ENCODE results near the gene CATSPER1.

GRCh38 chr11:65982824-65983588 is 43.3 kb downstream of the CATSPER1 start:
- TF ChIP-seq CTCF (IDR thresholded peaks at IDR 0.05; ENCODE audit: low read length) (no peak), EZH2 (optimal IDR thresholded peaks at IDR 0.05; ENCODE audit: low read depth, low read length) (no peak)
